GM12878 (cell line): Measurements from ENCODE around the gene AGAP2. TPM values are rescaled to one million over a fixed set of nuclear protein-coding genes. Genes with fewer than 3 reads are reported as not detected.

Experiments
- BCL11A ChIP-seq: IDR thresholded peaks from 2 replicates; pipeline ENCODE4 v1.6.1; 2011; ENCODE audit warnings: low read depth, low read length
- BCL3 ChIP-seq: IDR thresholded peaks from 2 replicates; pipeline ENCODE4 v1.6.1; 2011; ENCODE audit warnings: borderline replicate concordance, low read depth, mild to moderate bottlenecking, moderate library complexity, low read length; ENCODE audit not compliant: insufficient read depth, poor library complexity, severe bottlenecking
- BCLAF1 ChIP-seq: fragments of 450-650 bp; IDR thresholded peaks from 2 replicates; pipeline ENCODE4 v1.6.1; 2017; ENCODE audit warnings: antibody characterized with exemption, mild to moderate bottlenecking, moderate library complexity
- BMI1 ChIP-seq: fragments of 450-650 bp; IDR thresholded peaks from 2 replicates; pipeline ENCODE4 v1.6.1; 2016; ENCODE audit warnings: mild to moderate bottlenecking, moderate library complexity, borderline replicate concordance
- ELK1 ChIP-seq: IDR thresholded peaks from 2 replicates; pipeline ENCODE4 v1.6.1; 2012; ENCODE audit warnings: low read depth, low read length, improper control_type of control experiment
- FOS ChIP-seq: IDR thresholded peaks from 3 replicates; pipeline ENCODE4 v1.6.1; 2011; ENCODE audit warnings: borderline replicate concordance; ENCODE audit not compliant: insufficient read length; ENCODE audit errors: extremely low read depth
- MEF2B ChIP-seq: fragments of 450-650 bp; IDR thresholded peaks from 2 replicates; pipeline ENCODE4 v1.6.1; 2018; ENCODE audit warnings: mild to moderate bottlenecking, moderate library complexity; ENCODE audit not compliant: partially characterized antibody, poor library complexity, severe bottlenecking
- MYB ChIP-seq: fragments of 150-350 bp; IDR thresholded peaks from 2 replicates; pipeline ENCODE4 v1.6.1; 2014; ENCODE audit warnings: mild to moderate bottlenecking, low read depth, low read length, borderline replicate concordance
- NR2C2 ChIP-seq: IDR thresholded peaks from 2 replicates; pipeline ENCODE4 v1.6.1; 2011; ENCODE audit warnings: borderline replicate concordance, low read depth; ENCODE audit not compliant: control insufficient read depth, insufficient read length
- PBX3 ChIP-seq: IDR thresholded peaks from 2 replicates; pipeline ENCODE4 v1.6.1; 2011; ENCODE audit warnings: mild to moderate bottlenecking, low read depth, low read length, moderate library complexity; ENCODE audit not compliant: insufficient replicate concordance
- POLR2A ChIP-seq: IDR thresholded peaks from 2 replicates; pipeline ENCODE4 v1.6.1; 2011; ENCODE audit warnings: low read depth, mild to moderate bottlenecking, low read length
- RUNX3 ChIP-seq: IDR thresholded peaks from 2 replicates; pipeline ENCODE4 v1.6.1; 2012; ENCODE audit warnings: low read length, inconsistent platforms
- SP1 ChIP-seq: IDR thresholded peaks from one replicate; pipeline ENCODE4 v1.6.1; 2011; ENCODE audit warnings: low read depth, low read length
- SUZ12 ChIP-seq: fragments of 200-600 bp; sonication (generic); IDR thresholded peaks from one replicate; pipeline ENCODE4 v1.6.1; 2018; ENCODE audit warnings: antibody characterized with exemption, mild to moderate bottlenecking; ENCODE audit not compliant: unreplicated experiment
- TCF3 ChIP-seq: IDR thresholded peaks from 2 replicates; pipeline ENCODE4 v1.6.1; 2012; ENCODE audit warnings: low read depth, mild to moderate bottlenecking, low read length, borderline replicate concordance; ENCODE audit not compliant: insufficient read depth
- WRNIP1 ChIP-seq: IDR thresholded peaks from 2 replicates; pipeline ENCODE4 v1.6.1; 2011; ENCODE audit warnings: low read depth, low read length, improper control_type of control experiment, borderline replicate concordance
- ZBTB40 ChIP-seq: fragments of 450-650 bp; IDR thresholded peaks from 2 replicates; pipeline ENCODE4 v1.6.1; 2016; ENCODE audit warnings: mild to moderate bottlenecking, moderate library complexity, borderline replicate concordance
- ZNF24 ChIP-seq: fragments of 450-650 bp; IDR thresholded peaks from 2 replicates; pipeline ENCODE4 v1.6.1; 2017; ENCODE audit warnings: antibody characterized with exemption, mild to moderate bottlenecking
- polyA plus RNA-seq, 11 experiments: library from polyadenylated mRNA; depleted of rRNA in 4 of 11; unstranded in 6 of 11; stranded (reverse) in 5 of 11; fragments of >200 nt; fragmentation: Nextera tagmentation in 4 of 11; fragmentation: Illumina TruSeq in 1 of 11; extraction: Ambion mirVana in 4 of 11; extraction: Trizol in 1 of 11; gene quantifications; 1 replicate in 1 of 11; 2 replicates in 10 of 11; pipeline versions ENCODE4 v1.2.1 to v1.2.3, GENCODE V29; 2011 to 2016; ENCODE audit warnings: inconsistent platforms in 2 of 11, missing spikeins in 2 of 11, low read depth in 1 of 11
- total RNA-seq, 4 experiments: library from RNA; depleted of rRNA in 3 of 4; stranded (reverse); fragments of >200 nt in 3 of 4; fragmentation: Illumina TruSeq in 1 of 4; extraction: Trizol in 1 of 4; gene quantifications; 2 replicates each; pipeline versions ENCODE4 v1.2.1 to v1.2.3, GENCODE V29; 2013 to 2021

Gene AGAP2
- total and polyA plus RNA-seq, 10 of the 15 experiments (the other 5 are each of a cell fraction or from before 2014, with no cell fraction given): 0.29 to 19.8 (median 11.0) TPM

GRCh38 chr12:57744777-57745484 is 6.4 kb upstream of the AGAP2 start, which contains the start of gene TSPAN31 (continued):
- TF ChIP-seq BCLAF1 (no peak), NR2C2 (no peak), BCL3 (peak; percentile 69), TCF3 (no peak), MEF2B (no peak), ELK1 (peak; percentile 21; the same call in 1 of the 2 replicates), ZBTB40 (peak; percentile 72; the same call in 1 of the 2 replicates), BCL11A (no peak), FOS (peak; percentile 55), POLR2A (peak; percentile 72), MYB (no peak), RUNX3 (peak; percentile 32), WRNIP1 (no peak), SP1 (peak; percentile 95), SUZ12 (no peak), PBX3 (peak; percentile 97), ZNF24 (no peak), BMI1 (no peak)
